ENCODE data around the gene CIZ1.

GRCh38 chr9:128185979-128186965, 5.1 kb downstream of the CIZ1 start:
- TF ChIP-seq POLR2A (IDR thresholded peaks at IDR 0.05) (no peak), CTCF (IDR thresholded peaks at IDR 0.05) (no peak)
